Smooth muscle cell (in vitro differentiated cells): ENCODE data around the gene MRPS15. TPM values are rescaled to one million over a fixed set of nuclear protein-coding genes. Genes with fewer than 3 reads are reported as not detected.
"Not testable (repeated sequence)": the region's sequence is repeated elsewhere in the genome, so short reads cannot be mapped to it uniquely, and the experiment has no call there.

Experiments used
- DNase-seq: peaks from one replicate; lab custom pipeline; 2025; ENCODE audit not compliant: unreplicated experiment; lab: John Stamatoyannopoulos, UW
- H2AFZ ChIP-seq: fragments of 200-600 bp; sonication (generic); 2 replicates; pipeline ENCODE4 v1.6.0; 2016; ENCODE audit warnings: antibody characterized with exemption, low read depth, mild to moderate bottlenecking
- H3F3A ChIP-seq: fragments of 200-600 bp; sonication (generic); 2 replicates; pipeline ENCODE4 v1.6.0; 2017; ENCODE audit warnings: antibody characterized with exemption, low read depth
- H3K27ac ChIP-seq: fragments of 200-600 bp; sonication (generic); 2 replicates; pipeline ENCODE4 v1.5.1; 2016; ENCODE audit warnings: low read depth, mild to moderate bottlenecking
- H3K27me3 ChIP-seq: fragments of 200-600 bp; sonication (generic); 2 replicates; pipeline ENCODE4 v1.6.1; 2016; ENCODE audit warnings: low read depth, mild to moderate bottlenecking
- H3K36me3 ChIP-seq: fragments of 200-600 bp; sonication (generic); 2 replicates; pipeline ENCODE4 v1.5.1; 2016; ENCODE audit warnings: low read depth
- H3K4me1 ChIP-seq: fragments of 200-600 bp; sonication (generic); 2 replicates; pipeline ENCODE4 v1.5.1; 2016; ENCODE audit warnings: low read depth
- H3K4me2 ChIP-seq: fragments of 200-600 bp; sonication (generic); 2 replicates; pipeline ENCODE4 v1.6.0; 2016; ENCODE audit warnings: mild to moderate bottlenecking
- H3K4me3 ChIP-seq: fragments of 200-600 bp; sonication (generic); 2 replicates; pipeline ENCODE4 v1.5.1; 2016; ENCODE audit warnings: mild to moderate bottlenecking
- H3K79me2 ChIP-seq: fragments of 200-600 bp; sonication (generic); 2 replicates; pipeline ENCODE4 v1.6.0; 2016; ENCODE audit warnings: low read depth, mild to moderate bottlenecking
- H3K9ac ChIP-seq: fragments of 200-600 bp; sonication (generic); 2 replicates; pipeline ENCODE4 v1.6.0; 2016; ENCODE audit warnings: low read depth
- H3K9me3 ChIP-seq: fragments of 200-600 bp; sonication (generic); replicated peaks from 2 replicates; pipeline ENCODE4 v1.5.1; 2016; ENCODE audit warnings: low read depth
- H4K20me1 ChIP-seq: fragments of 200-600 bp; sonication (generic); 2 replicates; pipeline ENCODE4 v1.6.0; 2016; ENCODE audit warnings: low read depth
- WGBS: methylation state at CpG from one replicate; pipeline ENCODE4 v1.1.7; 2016; ENCODE audit warnings: low lambda C conversion rate; 5-methylcytosine and 5-hydroxymethylcytosine counted together
- polyA plus RNA-seq: library from polyadenylated mRNA; unstranded; fragments of >200 nt; fragmentation: Nextera tagmentation; extraction: Ambion mirVana; gene quantifications from 2 replicates; pipeline ENCODE4 v1.2.1, GENCODE V29; 2016
- total RNA-seq: library from RNA; depleted of rRNA; stranded (reverse); fragments of >200 nt; gene quantifications from 2 replicates; pipeline ENCODE4 v1.2.3, GENCODE V29; 2014
- TF ChIP-seq, protein P1 (sequence below): fragments of 200-600 bp; sonication (generic); IDR thresholded peaks from 2 replicates; pipeline ENCODE4 v1.5.1; 2017; ENCODE audit warnings: borderline replicate concordance, mild to moderate bottlenecking, antibody characterized with exemption; ENCODE audit not compliant: insufficient read depth, poor library complexity, severe bottlenecking

MRPS15 gene
- total and polyA plus RNA-seq, 2 experiments from 2014 or later = 78.3 to 141 TPM

DNA sequence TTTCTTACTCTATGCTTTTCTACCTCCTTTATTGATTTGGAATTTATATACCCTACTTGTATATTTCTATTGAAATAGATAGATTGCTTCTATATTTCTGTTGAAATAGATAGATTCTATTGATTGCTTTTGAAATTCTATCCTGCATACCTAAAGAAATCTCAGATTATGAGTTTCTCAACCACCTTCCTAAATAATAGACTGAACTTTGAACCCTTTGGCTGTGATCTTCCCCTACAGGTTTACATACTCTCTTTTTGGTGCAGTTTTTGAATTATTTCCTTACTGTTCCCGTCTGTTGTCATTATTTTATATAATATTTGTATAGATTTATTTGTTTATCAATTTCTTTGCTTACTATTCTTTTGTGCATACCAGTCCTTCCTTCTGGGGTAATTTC lies 39.0 kb upstream of the MRPS15 start:
- TF ChIP-seq, protein P1, sequence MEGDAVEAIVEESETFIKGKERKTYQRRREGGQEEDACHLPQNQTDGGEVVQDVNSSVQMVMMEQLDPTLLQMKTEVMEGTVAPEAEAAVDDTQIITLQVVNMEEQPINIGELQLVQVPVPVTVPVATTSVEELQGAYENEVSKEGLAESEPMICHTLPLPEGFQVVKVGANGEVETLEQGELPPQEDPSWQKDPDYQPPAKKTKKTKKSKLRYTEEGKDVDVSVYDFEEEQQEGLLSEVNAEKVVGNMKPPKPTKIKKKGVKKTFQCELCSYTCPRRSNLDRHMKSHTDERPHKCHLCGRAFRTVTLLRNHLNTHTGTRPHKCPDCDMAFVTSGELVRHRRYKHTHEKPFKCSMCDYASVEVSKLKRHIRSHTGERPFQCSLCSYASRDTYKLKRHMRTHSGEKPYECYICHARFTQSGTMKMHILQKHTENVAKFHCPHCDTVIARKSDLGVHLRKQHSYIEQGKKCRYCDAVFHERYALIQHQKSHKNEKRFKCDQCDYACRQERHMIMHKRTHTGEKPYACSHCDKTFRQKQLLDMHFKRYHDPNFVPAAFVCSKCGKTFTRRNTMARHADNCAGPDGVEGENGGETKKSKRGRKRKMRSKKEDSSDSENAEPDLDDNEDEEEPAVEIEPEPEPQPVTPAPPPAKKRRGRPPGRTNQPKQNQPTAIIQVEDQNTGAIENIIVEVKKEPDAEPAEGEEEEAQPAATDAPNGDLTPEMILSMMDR = no peak
- no peak for DNase-seq
- H3K36me3 ChIP-seq = no peaks in the 10 kb centered on the region

DNA sequence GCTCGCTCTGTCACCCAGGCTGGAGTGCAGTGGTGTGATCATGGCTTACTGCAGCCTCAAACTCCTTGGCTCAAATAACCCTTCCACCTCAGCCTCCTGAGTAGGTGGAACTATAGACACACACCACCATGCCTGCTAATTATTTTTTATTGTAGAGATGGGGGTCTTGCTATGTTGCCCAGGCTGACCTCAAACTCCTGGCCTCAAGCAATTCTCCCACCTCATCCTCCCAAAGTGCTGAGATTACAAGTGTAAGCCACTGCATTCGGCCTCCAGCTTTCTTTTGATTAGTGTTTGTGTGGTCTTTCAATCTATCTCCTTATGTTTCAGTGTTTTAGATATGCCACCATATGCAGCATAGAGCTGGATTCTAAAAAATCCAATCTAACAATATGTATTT lies 38.4 kb upstream of the MRPS15 start:
- H3K4me2 ChIP-seq = no peak overlapping the region
- no peaks in the 10 kb centered on the region for H3F3A ChIP-seq
- H4K20me1 ChIP-seq = no peaks in the 10 kb centered on the region
- no peaks in the 10 kb centered on the region for H3K79me2 ChIP-seq
- H3K9me3 ChIP-seq = no peaks in the 10 kb centered on the region
- H2AFZ ChIP-seq = no peak overlapping the region
- no peak overlapping the region for H3K27ac ChIP-seq
- H3K27me3 ChIP-seq = peaks cover 25% of the 10 kb centered on the region
- no peak overlapping the region for H3K4me3 ChIP-seq
- 88% methylated on average over 2 of the region's 2 CpGs for WGBS
- no peak overlapping the region for H3K9ac ChIP-seq
- no peak for DNase-seq
- H3K36me3 ChIP-seq = no peaks in the 10 kb centered on the region
- TF ChIP-seq, protein P1 = no peak
- H3K4me1 ChIP-seq = no peaks in the 10 kb centered on the region

More for the DNA sequence above, 39.0 kb upstream of the MRPS15 start:
- no peak overlapping the region for H3K27ac ChIP-seq
- no peaks in the 10 kb centered on the region for H3K9me3 ChIP-seq
- H3K4me2 ChIP-seq = no peak overlapping the region
- H3K79me2 ChIP-seq = no peaks in the 10 kb centered on the region
- 69% methylated on average over 1 of the region's 1 CpG for WGBS
- H4K20me1 ChIP-seq = no peaks in the 10 kb centered on the region
- H3K27me3 ChIP-seq = peaks cover 19% of the 10 kb centered on the region
- no peaks in the 10 kb centered on the region for H3K4me1 ChIP-seq
- H3K9ac ChIP-seq = no peak overlapping the region
- no peaks in the 10 kb centered on the region for H3F3A ChIP-seq
- H2AFZ ChIP-seq = no peak overlapping the region
- H3K4me3 ChIP-seq = no peak overlapping the region

DNA sequence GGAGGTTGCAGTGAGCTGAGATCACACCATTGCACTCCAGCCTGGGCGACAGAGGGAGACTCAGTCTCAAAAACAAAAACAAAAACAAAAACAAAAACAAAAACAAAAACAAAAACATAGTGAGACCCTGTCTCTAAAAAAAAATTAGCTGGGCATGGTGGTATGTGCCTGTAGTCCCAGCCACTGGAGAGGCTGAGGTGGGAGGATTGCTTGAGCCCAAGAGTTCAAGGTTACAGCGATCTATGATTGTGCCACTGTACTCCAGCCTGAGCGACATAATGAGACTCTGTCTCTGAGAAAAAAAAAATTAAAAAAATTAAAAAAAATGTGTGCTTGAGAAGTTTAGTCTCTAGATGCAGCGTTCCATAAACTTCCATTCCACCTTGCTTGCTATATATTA lies 37.7 kb upstream of the MRPS15 start:
- H3K4me3 ChIP-seq, H3K4me2 ChIP-seq, H2AFZ ChIP-seq, H4K20me1 ChIP-seq, H3K79me2 ChIP-seq, H3K27ac ChIP-seq, H3K36me3 ChIP-seq, H3K4me1 ChIP-seq, H3K9ac ChIP-seq, DNase-seq, H3F3A ChIP-seq, H3K9me3 ChIP-seq: not testable (repeated sequence)
- H3K27me3 ChIP-seq = peaks cover 30% of the 10 kb centered on the region
- WGBS = 93% methylated on average over 4 of the region's 4 CpGs

DNA sequence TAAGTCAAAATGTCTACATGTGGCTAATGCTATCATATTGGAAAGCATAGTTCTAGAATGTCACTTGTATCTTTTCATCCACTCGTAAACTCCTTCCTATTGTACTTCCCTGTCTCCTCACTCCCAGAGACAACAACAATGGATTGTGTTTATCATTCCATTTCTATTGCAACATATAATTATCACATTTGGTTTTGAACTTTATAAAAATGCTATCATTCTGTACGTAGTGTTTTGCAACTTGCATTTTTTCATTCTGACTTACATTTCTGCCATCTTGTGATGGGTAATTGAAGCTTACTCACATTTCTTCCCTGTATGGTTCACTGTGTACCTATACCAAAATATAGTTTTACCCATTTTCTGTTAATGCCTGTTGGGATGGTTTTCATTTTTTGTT lies 33.0 kb upstream of the MRPS15 start:
- 71% methylated on average over 2 of the region's 2 CpGs for WGBS
- TF ChIP-seq, protein P1 = no peak
- H3K4me1 ChIP-seq = no peaks in the 10 kb centered on the region
- H3K27ac ChIP-seq = no peak overlapping the region
- H3K36me3 ChIP-seq = no peaks in the 10 kb centered on the region
- peaks cover 16% of the 10 kb centered on the region for H3K27me3 ChIP-seq
- H3K4me2 ChIP-seq = no peak overlapping the region
- H2AFZ ChIP-seq = no peak overlapping the region
- no peaks in the 10 kb centered on the region for H4K20me1 ChIP-seq
- H3K9me3 ChIP-seq = no peaks in the 10 kb centered on the region
- no peaks in the 10 kb centered on the region for H3K79me2 ChIP-seq
- DNase-seq = no peak
- H3F3A ChIP-seq = no peaks in the 10 kb centered on the region
- no peak overlapping the region for H3K4me3 ChIP-seq
- no peak overlapping the region for H3K9ac ChIP-seq
